Loucy (cell line): ENCODE data around the gene ABCC9.

Source experiments
- H2AFZ ChIP-seq: fragments of 200-600 bp; sonication (generic); 2 replicates; pipeline ENCODE4 v1.6.0; 2016; ENCODE audit warnings: antibody characterized with exemption, mild to moderate bottlenecking, low read length, moderate library complexity
- H3F3A ChIP-seq: fragments of 200-600 bp; 2 replicates; pipeline ENCODE4 v1.6.0; 2016; ENCODE audit warnings: antibody characterized with exemption, low read depth, mild to moderate bottlenecking
- H3K27me3 ChIP-seq: fragments of 200-600 bp; sonication (generic); 2 replicates; pipeline ENCODE4 v1.6.1; 2014; ENCODE audit warnings: low read length, mild to moderate bottlenecking; ENCODE audit not compliant: insufficient read depth, poor library complexity, severe bottlenecking
- H3K36me3 ChIP-seq: fragments of 200-600 bp; sonication (generic); 2 replicates; pipeline ENCODE4 v1.6.1; 2016; ENCODE audit warnings: low read length; ENCODE audit not compliant: insufficient read depth
- H3K4me1 ChIP-seq: fragments of 200-600 bp; sonication (generic); 2 replicates; pipeline ENCODE4 v1.5.1; 2014; ENCODE audit warnings: low read length, mild to moderate bottlenecking; ENCODE audit not compliant: insufficient read depth, poor library complexity, severe bottlenecking
- H3K4me2 ChIP-seq: fragments of 200-600 bp; sonication (generic); 2 replicates; pipeline ENCODE4 v1.6.0; 2014; ENCODE audit warnings: antibody characterized with exemption, low read length, low read depth, mild to moderate bottlenecking; ENCODE audit not compliant: poor library complexity, severe bottlenecking
- H3K4me3 ChIP-seq: fragments of 200-600 bp; sonication (generic); 2 replicates; pipeline ENCODE4 v1.5.1; 2014; ENCODE audit warnings: low read length, mild to moderate bottlenecking, mixed read lengths; ENCODE audit not compliant: poor library complexity, severe bottlenecking
- H3K79me2 ChIP-seq: fragments of 200-600 bp; sonication (generic); 2 replicates; pipeline ENCODE4 v1.6.1; 2014; ENCODE audit warnings: low read length; ENCODE audit not compliant: insufficient read depth
- H3K9ac ChIP-seq: fragments of 200-600 bp; sonication (generic); 2 replicates; pipeline ENCODE4 v1.6.0; 2014; ENCODE audit warnings: mild to moderate bottlenecking, low read depth, low read length, moderate library complexity; ENCODE audit not compliant: poor library complexity, severe bottlenecking
- H3K9me2 ChIP-seq: fragments of 200-600 bp; sonication (generic); replicated peaks from 2 replicates; pipeline ENCODE4 v1.6.1; 2016; ENCODE audit warnings: low read depth, low read length, mixed read lengths
- H3K9me3 ChIP-seq: fragments of 200-600 bp; sonication (generic); 2 replicates; pipeline ENCODE4 v1.6.1; 2014; ENCODE audit warnings: mild to moderate bottlenecking, antibody characterized with exemption, low read length, low read depth; ENCODE audit not compliant: insufficient read depth
- H4K20me1 ChIP-seq: fragments of 200-600 bp; sonication (generic); 2 replicates; pipeline ENCODE4 v1.6.0; 2014; ENCODE audit warnings: antibody characterized with exemption, low read length, mild to moderate bottlenecking; ENCODE audit not compliant: insufficient read depth, poor library complexity, severe bottlenecking
- CTCF ChIP-seq: fragments of 200-600 bp; sonication (generic); conservative IDR thresholded peaks from 2 replicates; pipeline ENCODE4 v1.5.1; 2014; ENCODE audit warnings: mild to moderate bottlenecking, antibody characterized with exemption, low read length

The ABCC9 gene

GRCh38 chr12:21751517-21751916 is 189.7 kb downstream of the ABCC9 start:
- Histone ChIP-seq H4K20me1 (no peaks in the 10 kb centered on the region), H2AFZ (no peak overlapping the region), H3K9ac (no peak overlapping the region), H3K4me2 (no peak overlapping the region), H3K4me1 (no peaks in the 10 kb centered on the region), H3K79me2 (no peaks in the 10 kb centered on the region), H3F3A (no peaks in the 10 kb centered on the region), H3K9me2 (no peaks in the 10 kb centered on the region), H3K36me3 (no peaks in the 10 kb centered on the region), H3K4me3 (no peak overlapping the region), H3K27me3 (no peaks in the 10 kb centered on the region), H3K9me3 (no peaks in the 10 kb centered on the region)
- TF ChIP-seq CTCF, result no peak
